Thoracic aorta (tissue), 2 donors: ENCODE results near the gene SWSAP1. TPM values are rescaled to one million over a fixed set of nuclear protein-coding genes. Genes with fewer than 3 reads are reported as not detected.
"Not testable (repeated sequence)": the region's sequence is repeated elsewhere in the genome, so short reads cannot be mapped to it uniquely, and the experiment has no call there.

Experiments used
- ATAC-seq: fragments of 150-250 bp; one replicate; pipeline ENCODE4 v1.8.0; 2017; ENCODE audit warnings: low read depth; ENCODE audit not compliant: insufficient number of reproducible peaks, low FRiP score
- DNase-seq: peaks from one replicate; pipeline ENCODE4 v3.0.0-alpha.2; 2020; ENCODE audit warnings: low spot score
- H3K27ac ChIP-seq, 2 donors: fragments of 200-600 bp; sonication (generic); 1 replicate in 1 of 2; 2 replicates in 1 of 2; pipeline ENCODE4 v1.5.1; 2016; ENCODE audit warnings: mild to moderate bottlenecking in 2 of 2, moderate library complexity in 2 of 2
- H3K27me3 ChIP-seq: fragments of 200-600 bp; sonication (generic); replicated peaks from 2 replicates; pipeline ENCODE4 v1.6.0; 2016; ENCODE audit warnings: mild to moderate bottlenecking; ENCODE audit not compliant: insufficient read depth
- H3K36me3 ChIP-seq: fragments of 200-600 bp; sonication (generic); one replicate; pipeline ENCODE4 v1.5.1; 2016
- H3K4me1 ChIP-seq, 2 donors: fragments of 200-600 bp; sonication (generic); 1 replicate in 1 of 2; 2 replicates in 1 of 2; pipeline versions ENCODE4 v1.5.1 to v1.6.0; 2016; ENCODE audit warnings: low read depth in 2 of 2, mild to moderate bottlenecking in 1 of 2; ENCODE audit not compliant: control insufficient read depth in 1 of 2
- H3K4me3 ChIP-seq: fragments of 200-600 bp; sonication (generic); 2 replicates; pipeline ENCODE4 v1.5.1; 2016; ENCODE audit warnings: mild to moderate bottlenecking
- H3K9me3 ChIP-seq: fragments of 200-600 bp; sonication (generic); 2 replicates; pipeline ENCODE4 v1.5.1; 2016
- total RNA-seq, 2 donors: library from RNA; depleted of rRNA; stranded (reverse); fragments of >200 nt; gene quantifications; one replicate each; pipeline versions ENCODE4 v1.1.0 to v1.2.3, GENCODE V29; 2016
- TF ChIP-seq, protein P1 (sequence below): fragments of 200-600 bp; sonication (generic); IDR thresholded peaks from one replicate; pipeline ENCODE4 v1.5.1; 2019; ENCODE audit warnings: antibody characterized with exemption

Gene SWSAP1
- total RNA-seq, 2 donors from 2014 or later = 1.2 to 1.5 TPM

DNA sequence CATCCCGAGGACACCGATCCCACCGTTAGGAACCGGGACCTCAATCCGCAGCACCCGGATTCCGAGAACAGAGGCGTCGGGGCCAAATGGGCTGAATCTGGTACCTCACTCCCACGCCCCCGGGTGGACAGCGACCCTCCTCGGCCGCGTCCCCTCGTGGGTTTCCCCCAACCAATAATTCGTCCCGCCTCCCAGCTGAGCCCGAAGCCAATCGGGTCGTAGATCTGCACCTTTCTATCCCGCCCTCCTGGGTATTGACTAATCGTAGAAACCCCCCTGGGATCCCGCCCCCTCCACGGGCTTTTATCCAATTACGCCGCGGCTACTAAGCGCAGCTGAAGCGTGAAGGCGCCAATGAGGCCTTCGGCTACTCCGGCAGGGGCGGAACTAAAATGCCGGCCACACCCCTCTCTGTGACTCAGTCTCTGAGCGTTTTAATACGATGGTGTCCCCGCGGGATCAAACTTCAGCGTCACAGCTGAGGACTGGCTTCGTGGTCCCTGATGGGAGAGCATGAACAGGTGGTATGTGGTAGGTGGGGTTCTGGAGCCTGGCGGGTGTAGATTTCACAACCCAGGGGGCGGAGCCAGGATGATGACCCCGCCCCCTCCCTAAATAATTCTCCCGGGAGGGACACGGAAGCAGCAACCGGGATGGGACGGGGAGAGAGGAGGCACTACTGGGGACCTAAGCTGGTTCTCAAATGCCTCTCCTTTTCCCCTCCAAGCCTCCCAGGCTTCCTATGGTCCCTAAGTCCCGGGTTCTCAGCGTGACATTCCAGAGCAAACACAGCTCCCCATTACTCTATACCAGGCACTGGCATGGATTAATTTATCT is 28.1 kb upstream of the SWSAP1 start, which contains the start of the genes CCDC159 and TMEM205:
TSS of gene CCDC159 (plus strand) at position 416 of the 837 bp plus-strand sequence. CDS start at position 504, 88 bp downstream.
TSS of gene TMEM205 (minus strand) at position 165 of the 837 bp plus-strand sequence. CDS start 649 bp downstream, outside the sequence.
- Histone ChIP-seq H3K27me3 (no peaks in the 10 kb centered on the region), H3K4me1 (peaks cover 18 to 37% of the 10 kb centered on the region in 2 donors), H3K4me3 (peak within 1 kb of the TSS; percentile 83), H3K36me3 (peaks cover 6% of the 10 kb centered on the region), H3K27ac (peak within 1 kb of the TSS; percentile 83 to 87), H3K9me3 (no peaks in the 10 kb centered on the region)
- TF ChIP-seq, protein P1, sequence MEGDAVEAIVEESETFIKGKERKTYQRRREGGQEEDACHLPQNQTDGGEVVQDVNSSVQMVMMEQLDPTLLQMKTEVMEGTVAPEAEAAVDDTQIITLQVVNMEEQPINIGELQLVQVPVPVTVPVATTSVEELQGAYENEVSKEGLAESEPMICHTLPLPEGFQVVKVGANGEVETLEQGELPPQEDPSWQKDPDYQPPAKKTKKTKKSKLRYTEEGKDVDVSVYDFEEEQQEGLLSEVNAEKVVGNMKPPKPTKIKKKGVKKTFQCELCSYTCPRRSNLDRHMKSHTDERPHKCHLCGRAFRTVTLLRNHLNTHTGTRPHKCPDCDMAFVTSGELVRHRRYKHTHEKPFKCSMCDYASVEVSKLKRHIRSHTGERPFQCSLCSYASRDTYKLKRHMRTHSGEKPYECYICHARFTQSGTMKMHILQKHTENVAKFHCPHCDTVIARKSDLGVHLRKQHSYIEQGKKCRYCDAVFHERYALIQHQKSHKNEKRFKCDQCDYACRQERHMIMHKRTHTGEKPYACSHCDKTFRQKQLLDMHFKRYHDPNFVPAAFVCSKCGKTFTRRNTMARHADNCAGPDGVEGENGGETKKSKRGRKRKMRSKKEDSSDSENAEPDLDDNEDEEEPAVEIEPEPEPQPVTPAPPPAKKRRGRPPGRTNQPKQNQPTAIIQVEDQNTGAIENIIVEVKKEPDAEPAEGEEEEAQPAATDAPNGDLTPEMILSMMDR = no peak
- DNase-seq = peak; percentile 95
- ATAC-seq = peak; percentile 95

- TF ChIP-seq, protein P1 = no peak
- no peaks in the 10 kb centered on the region for H3K27me3 ChIP-seq
- H3K4me1 ChIP-seq = peaks cover 18 to 37% of the 10 kb centered on the region in 2 donors
- H3K36me3 ChIP-seq = peaks cover 3% of the 10 kb centered on the region
- peak overlapping the region in 1 of 2 donors; percentile 84 for H3K27ac ChIP-seq
- H3K4me3 ChIP-seq = no peak overlapping the region
- H3K9me3 ChIP-seq = no peaks in the 10 kb centered on the region
- ATAC-seq = no peak
- no peak for DNase-seq
Observed at GRCh38 chr19:11347546-11348039, 26.9 kb upstream of the SWSAP1 start.

- Histone ChIP-seq H3K27ac (no peak overlapping the region), H3K36me3 (no peaks in the 10 kb centered on the region), H3K9me3 (no peaks in the 10 kb centered on the region), H3K4me3 (no peak overlapping the region), H3K27me3 (no peaks in the 10 kb centered on the region), H3K4me1 (peaks cover 15 to 24% of the 10 kb centered on the region in 2 donors)
- DNase-seq (no peak), ATAC-seq (no peak)
- TF ChIP-seq, protein P1 = no peak
Observed at GRCh38 chr19:11349171-11349570, 25.3 kb upstream of the SWSAP1 start.

DNA sequence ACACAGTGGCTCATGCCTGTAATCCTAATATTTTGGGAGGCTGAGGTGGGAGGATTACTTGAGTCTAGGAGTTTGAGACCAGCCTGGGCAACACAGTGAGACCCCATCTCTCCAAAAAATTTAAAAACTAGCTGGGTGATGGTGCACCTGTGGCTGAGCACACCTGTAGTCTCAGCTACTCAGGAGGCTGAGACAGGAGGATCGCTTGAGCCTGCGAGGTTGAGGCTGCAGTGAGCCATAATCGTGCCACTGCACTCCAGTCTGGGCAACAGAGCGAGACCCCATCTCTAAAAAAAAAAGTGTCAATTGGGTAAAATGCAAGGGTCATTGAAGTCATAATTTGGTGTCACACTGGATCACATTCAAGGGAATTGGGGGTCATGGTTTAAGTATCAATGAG is 20.4 kb upstream of the SWSAP1 start:
- H3K27me3 ChIP-seq, ATAC-seq, H3K36me3 ChIP-seq, H3K27ac ChIP-seq, DNase-seq, H3K4me3 ChIP-seq, H3K9me3 ChIP-seq: not testable (repeated sequence)
- peaks cover 0 to 11% of the 10 kb centered on the region in 2 donors for H3K4me1 ChIP-seq

GRCh38 chr19:11355160-11356073 is 19.0 kb upstream of the SWSAP1 start, which contains the start of gene PLPPR2:
PLPPR2 (plus strand) TSS chr19:11355432; CDS start chr19:11357674, 2,242 bp downstream.
- ATAC-seq (peak; percentile 83), DNase-seq (peak; percentile 90)
- H3K36me3 ChIP-seq = peaks cover 7% of the 10 kb centered on the region
- peaks cover 0 to 11% of the 10 kb centered on the region in 2 donors for H3K4me1 ChIP-seq
- no peaks in the 10 kb centered on the region for H3K9me3 ChIP-seq
- no peaks in the 10 kb centered on the region for H3K27me3 ChIP-seq
- H3K27ac ChIP-seq = peak within 1 kb of the TSS; percentile 54 to 55
- TF ChIP-seq, protein P1 = no peak
- H3K4me3 ChIP-seq = peak within 1 kb of the TSS; percentile 86
